ENCODE results near the gene CHMP1A.
"Not testable (repeated sequence)": the region's sequence is repeated elsewhere in the genome, so short reads cannot be mapped to it uniquely, and the experiment has no call there.

Gene CHMP1A

DNA sequence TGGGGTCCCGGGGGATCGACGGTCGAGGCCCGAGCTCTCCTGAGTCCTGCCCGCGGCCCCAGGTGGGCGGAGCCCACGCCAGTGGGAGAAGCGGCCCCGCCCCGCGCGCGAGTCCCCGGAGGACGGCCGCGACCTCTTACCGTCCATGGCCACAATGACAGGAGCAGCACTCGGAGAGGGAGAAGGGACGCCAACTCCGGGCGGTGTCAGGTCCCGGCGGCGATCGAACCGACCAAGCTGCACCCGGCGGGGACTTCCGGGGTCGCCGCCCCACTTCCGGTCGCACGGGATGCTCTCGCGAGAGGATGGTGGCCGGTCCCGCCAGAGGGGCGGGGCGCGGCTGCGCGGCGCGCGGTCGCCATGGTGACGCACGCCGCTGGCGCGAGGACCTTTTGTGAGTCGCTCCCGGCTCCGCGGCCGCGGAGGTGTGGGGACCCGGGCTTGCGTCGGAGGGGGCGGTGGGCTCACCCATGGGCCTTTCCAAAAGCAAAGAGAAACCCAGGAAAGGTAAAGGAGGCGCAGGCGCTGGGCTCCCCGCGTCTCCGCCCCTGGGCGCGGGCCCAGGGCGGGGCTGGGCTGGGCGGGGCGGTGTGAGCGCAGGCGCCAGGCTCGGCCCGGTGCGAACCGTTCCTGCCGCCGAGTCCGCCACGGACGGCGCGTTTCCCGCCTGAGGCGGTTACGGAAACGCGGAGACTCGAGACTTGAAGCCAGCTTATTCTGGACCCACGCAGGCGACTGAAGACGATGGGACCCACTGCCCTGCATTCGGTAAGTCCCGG lies at the start of gene CHMP1A, which contains the start of gene SPATA33:
CHMP1A (minus strand) TSS at position 267 of the 779 bp plus-strand sequence; CDS start at position 147, 120 bp downstream.
SPATA33 (plus strand) TSS at position 395 of the 779 bp plus-strand sequence; CDS start at position 471, 76 bp downstream.
- in situ Hi-C loops (cut with HindIII; ENCODE audit: low sequenced_read_pairs): no loop called here

DNA sequence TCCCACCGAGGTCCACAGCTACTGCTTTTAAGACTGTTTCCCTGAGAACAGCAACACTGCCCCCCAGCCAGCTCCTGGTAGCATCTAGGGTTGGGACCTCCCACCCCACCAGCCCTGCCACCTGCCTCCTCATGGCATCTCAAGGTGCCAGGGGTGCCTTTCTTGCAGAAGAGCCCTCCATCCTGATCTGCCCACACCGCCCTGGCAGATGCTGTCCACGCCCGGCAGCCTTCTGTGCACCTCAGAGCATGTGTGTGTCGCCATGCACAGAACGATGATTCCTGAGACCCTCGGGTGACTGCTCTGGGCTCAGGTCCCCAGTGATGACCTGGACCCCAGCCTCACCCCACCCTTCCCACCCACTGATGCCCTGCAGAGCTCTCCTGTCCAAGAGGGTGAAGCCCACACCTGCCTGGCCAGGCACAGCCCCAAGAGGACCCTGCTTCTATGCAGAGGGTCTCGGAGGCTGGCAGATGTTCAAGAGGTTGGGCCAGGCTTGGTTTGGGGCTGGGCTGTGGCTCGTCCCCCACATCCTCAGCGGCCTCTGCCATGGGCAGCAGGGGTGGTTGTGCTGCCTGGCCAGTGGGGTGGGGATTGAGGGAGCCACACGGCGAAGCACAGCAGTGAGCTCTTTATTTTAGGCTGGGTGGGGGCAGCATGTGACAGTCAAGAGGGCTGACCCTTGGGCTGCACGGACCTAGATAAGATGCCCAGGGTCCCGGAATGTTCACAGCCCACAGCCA lies 49.2 kb upstream of the CHMP1A start:
- in situ Hi-C loops (cut with HindIII; ENCODE audit: low sequenced_read_pairs): no loop called here

DNA sequence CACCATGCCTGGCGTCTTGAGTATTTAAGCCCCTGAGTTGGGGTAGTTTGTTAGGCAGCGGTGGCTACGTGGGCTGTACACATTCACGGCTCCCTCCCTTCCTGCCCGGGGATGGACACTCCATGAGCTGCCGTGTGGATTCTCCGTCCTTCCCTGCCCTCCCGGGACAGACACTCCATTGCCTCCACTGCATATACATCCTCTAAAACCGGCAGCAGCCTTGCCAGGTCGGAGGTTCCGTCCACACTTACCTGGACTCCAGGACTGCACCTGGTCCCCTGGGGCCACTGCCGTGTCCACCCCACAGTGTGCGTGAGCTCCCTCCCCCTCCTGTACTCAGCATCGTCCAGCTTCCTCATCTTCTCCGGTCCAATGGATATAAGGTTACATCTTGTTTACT lies 47.5 kb upstream of the CHMP1A start:
- in situ Hi-C loops (cut with HindIII; ENCODE audit: low sequenced_read_pairs): no loop called here

DNA sequence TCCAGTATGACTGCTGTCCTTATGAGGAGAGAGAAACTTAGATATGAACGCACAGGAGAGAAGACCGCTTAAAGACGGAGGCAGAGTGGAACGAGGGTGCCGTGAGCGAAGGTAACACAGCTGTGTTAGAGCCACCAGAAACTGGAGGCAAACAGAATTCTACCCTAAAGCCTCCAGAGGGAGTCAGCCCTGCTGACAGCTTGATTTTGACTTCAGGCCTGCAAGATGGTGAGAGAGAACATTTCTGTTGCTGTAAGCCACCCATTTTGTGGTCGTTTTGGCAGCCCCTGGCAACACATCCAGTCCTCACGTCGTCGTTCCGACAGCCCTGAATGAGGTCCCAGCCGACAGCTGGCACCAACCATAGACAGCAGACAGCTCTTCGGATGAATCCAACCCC lies 46.8 kb upstream of the CHMP1A start:
- in situ Hi-C loops (cut with HindIII; ENCODE audit: low sequenced_read_pairs): no loop called here

DNA sequence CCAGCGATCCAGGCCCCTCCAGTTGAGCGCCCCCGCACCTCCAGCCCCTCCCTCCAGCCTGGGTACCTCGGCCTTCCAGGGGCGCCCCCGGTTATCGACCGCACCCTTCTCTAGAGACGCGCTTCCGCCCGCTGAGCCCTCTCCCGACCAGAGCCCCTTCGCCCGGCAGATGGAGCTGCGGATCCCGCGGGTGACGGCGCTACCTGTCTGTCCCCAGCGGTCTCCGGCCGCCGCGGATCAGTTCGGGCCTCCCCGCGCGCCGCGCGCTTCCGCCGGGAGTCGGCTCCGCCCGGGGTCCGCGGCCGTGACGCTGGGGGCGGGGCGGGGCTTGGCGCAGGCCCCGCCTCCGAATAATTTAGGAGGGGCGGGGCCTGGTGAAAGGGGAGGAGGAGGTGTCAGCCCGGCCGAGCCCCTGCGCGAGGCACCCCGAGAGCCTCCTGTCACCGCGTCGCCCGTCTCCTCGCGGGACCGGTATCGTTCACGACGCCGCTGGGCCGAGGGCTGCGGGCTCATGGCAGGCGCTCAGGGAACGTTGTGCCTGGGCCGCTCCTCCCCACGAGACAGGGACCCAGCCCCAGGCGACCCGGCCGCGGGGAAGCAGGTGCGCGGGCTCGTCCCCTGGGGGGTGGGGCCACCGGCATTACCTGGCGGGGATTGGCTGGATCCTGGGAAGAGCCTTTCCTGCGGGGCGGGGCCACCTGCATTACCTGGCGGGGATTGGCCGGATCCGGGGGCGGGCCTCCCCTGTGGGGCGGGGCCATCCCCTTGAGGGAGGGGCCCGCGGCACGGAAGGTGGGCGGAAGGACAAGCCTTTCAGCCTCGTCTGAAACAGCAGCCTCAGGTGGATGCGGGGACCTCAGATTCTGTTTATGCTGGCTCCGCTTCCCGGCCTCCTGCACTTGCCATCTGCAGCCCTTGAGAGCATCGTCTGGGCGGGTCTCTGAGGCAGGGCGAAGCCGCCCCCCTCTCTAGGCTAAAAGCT lies 44.2 kb upstream of the CHMP1A start, which contains the start of gene SPATA2L:
SPATA2L (minus strand) TSS at position 281 of the 982 bp plus-strand sequence. CDS start 473 bp downstream, outside the sequence.
- in situ Hi-C loops (cut with HindIII; ENCODE audit: low sequenced_read_pairs): no loop called here

DNA sequence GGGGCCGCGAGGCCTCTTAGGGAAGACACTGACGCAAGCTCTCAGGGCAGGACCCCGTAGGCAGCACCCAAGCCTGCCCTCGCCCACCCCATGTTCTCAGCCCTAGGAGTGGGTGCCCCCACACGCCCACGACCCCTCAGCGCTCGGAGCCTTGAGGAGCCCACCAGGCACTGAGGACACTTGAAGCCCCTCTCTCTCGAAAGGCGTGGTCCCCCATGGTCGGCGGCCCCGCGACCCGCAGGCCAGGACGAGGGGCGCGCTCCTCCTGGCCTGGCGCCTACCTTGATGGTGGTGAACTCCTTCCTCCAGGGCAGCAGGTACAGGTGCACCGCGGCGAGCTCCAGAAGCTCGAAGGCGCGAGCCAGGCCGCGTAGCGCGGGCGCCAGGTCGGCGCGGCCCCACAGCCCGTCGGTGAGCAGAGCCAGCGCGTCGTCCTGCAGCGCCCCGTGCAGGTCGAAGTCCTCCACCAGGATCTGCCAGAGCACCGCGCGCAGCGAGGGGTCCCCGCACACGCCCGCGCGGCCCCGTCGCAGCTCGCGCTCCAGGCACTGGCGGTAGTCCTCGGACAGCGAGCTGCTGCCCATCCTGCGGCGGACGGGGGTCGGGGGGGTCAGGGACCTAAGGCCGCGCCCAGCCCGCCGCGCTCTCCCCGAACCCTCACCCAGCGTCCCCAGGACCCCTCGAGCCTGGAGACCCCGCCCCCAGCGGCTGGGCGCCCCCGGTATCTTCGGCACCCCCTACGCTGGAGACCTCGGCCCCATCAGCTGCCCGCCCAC lies 43.3 kb upstream of the CHMP1A start:
- in situ Hi-C loops (cut with HindIII; ENCODE audit: low sequenced_read_pairs): no loop called here

DNA sequence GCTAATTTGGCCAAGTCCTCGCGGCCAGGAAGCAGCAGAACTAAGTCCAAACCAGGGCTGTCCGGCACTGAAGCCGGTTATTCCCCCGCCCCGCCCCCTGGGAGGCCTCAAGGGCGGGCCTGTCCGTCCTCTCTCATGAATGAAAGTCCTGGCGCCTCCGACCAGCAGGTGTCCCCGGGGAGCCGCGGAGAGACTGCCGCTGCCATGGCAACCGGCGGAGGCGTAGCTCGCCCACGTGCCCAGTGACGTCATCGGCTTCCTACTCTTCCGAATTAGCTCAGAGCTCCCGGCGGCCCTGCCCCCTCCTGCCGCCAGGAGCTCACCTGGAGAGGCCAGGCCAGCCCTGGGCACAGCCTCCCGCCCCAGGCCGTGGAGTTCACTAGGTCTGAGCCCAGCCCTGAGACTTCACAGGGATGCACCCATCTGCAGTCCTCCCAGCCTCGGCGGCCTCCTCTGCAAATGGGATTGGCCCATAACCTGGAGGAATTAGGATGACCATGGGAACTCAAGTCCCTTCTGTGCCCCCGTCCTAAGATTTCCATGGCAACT lies 42.7 kb upstream of the CHMP1A start:
- in situ Hi-C loops (cut with HindIII; ENCODE audit: low sequenced_read_pairs): no loop called here

DNA sequence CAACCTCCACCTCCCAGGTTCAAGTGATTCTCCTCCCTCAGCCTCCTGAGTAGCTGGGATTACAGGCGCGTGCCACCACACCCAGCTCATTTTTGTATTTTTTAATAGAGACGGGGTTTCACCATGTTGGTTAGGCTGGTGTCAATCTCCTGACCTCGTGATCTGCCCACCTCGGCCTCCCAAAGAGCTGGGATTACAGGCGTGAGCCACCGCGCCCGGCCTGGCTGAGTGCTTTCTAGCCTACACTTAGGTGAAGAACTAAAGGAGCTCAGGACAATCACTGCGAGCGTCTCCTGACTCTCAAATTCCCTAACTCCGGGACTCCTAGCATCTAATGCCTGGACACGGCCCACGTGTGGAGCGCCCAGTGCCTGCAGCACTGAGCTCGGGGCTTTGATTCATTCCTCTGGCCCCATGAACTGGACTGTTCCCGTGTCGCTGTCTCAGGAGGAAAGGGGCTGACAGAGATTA lies 42.2 kb upstream of the CHMP1A start:
- in situ Hi-C loops (cut with HindIII; ENCODE audit: low sequenced_read_pairs): not testable (repeated sequence)

DNA sequence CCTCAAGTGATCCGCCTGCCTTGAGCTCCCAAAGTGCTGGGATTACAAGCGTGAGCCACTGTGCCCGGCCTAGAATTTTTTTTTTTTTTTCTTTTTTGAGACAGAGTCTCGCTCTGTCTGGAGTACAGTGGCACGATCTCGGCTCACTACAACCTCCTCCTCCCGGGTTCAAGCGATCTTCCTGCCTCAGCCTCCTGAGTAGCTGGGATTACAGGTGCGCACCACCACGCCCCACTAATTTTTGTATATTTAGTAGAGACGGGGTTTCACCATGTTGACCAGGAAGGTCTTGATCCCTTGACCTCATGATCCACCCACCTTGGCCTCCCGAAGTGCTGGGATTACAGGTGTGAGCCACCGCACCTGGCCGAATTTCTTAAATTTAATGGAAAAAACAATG lies 41.2 kb upstream of the CHMP1A start:
- in situ Hi-C loops (cut with HindIII; ENCODE audit: low sequenced_read_pairs): not testable (repeated sequence)

DNA sequence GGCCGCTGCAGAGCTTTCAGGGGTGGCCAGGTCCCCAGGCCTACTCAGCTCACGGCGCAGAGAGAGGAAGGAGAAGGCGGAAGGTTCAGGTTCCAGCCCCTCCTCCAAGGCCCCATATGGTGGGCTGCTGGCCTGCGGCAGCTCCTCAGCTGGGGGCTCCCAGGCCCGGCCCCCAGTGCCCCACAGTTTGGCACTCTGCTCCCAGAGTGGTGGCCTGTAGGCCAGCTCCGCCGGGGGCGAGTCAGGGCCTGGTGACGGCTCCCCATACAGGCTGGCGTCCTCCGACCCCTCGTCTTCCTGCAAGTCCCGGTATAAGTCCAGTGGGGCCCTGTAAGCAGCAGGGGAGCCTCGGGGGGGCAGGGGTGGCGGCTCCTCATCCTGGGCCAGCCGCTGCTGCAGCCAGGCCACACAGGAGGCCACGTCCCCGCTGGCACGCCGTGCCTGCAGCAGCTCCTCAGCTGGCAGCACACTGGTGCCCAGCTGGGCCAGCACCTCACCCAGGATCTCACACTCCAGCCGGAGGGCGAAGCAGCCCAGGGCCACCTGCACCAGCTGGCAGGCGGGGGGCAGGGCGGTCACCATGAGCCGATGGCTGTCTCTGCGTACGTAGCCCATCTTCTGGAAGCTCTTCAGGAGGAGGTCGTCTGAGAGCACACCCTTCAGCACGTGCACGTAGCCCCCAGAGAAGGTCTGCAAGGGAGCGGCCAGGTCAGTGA lies 40.3 kb upstream of the CHMP1A start:
- in situ Hi-C loops (cut with HindIII; ENCODE audit: low sequenced_read_pairs): no loop called here

DNA sequence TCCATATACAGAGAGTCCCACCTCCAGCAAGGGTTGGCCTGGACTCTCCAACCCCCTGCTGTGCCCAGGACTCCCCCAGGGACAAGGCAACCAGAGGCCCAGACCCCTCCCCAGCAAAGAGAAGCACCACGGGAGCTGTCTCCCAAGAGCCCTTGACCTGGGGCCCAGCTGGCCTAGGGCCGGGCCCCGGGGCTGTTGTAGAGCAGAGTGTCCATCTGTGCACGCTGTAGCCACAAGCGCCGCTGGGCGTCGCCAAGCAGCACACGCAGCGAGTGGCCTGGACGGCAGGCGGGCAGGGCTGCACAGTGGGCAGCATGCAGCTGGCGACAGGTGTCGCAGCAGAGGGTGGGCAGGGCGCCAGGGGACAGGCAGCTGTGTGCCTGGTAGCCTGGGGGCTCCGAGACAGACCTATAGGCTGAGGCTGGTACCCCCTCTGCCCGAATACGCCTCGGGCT lies 39.7 kb upstream of the CHMP1A start:
- in situ Hi-C loops (cut with HindIII; ENCODE audit: low sequenced_read_pairs): no loop called here

DNA sequence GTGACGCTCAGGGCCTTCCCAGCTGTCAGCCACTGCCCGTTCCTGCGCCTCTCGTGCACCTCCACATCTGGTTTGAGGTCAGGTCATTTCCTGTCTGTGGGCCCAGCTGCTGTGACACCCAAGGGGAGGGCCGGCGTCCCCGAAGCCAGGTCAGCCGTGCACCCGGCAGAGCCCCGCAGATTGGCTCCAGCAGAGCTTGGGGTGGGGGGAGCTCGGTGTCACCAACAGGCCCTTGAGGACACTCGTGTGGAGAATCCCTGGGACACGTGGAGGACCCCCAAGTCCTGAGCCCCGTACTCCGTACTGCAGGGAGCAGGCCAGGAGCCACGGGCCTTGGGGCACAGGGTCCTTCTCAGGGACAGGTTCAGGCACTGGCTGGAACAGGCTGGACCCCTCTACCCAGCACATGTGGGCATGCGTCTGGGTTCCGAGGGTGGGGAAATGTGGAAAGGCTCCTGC lies 39.2 kb upstream of the CHMP1A start:
- in situ Hi-C loops (cut with HindIII; ENCODE audit: low sequenced_read_pairs): no loop called here

DNA sequence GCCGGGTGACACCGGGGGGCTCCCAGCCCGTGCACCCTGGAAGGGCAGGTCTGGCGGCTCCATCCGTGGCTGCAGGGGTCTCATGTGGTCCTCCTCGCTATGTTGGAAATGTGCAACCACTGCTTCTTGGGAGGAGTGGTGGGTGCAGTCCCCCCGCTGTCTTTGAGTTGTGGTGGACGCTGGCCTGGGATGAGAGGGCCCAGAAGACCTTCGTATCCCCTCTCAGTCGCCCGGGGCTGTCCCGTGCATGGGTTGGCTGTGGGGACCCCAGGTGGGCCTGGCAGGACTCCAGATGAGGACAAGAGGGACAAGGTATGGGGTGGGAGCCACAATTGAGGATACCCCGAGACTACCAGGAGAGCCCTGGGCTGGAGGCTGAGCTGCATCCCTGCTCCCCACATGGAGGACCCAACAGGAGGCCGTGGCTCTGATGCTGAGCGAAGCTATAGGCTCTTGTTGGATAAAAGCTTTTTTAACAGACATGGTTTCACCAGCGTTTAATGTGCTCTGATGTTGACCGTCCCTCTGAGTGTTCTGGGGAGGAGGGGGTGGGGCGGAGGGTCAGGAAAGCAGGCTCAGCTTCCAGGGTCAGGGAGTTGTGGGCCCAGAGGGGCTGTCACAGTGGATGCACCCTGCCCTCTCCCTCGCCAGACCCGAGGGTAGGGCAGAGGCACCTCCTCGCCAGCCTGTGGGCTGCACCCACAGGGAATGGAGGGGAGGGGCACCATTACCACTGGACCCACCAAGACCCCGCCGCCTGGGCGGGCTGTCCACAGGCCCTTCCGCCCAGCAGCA lies 38.6 kb upstream of the CHMP1A start:
- in situ Hi-C loops (cut with HindIII; ENCODE audit: low sequenced_read_pairs): no loop called here

DNA sequence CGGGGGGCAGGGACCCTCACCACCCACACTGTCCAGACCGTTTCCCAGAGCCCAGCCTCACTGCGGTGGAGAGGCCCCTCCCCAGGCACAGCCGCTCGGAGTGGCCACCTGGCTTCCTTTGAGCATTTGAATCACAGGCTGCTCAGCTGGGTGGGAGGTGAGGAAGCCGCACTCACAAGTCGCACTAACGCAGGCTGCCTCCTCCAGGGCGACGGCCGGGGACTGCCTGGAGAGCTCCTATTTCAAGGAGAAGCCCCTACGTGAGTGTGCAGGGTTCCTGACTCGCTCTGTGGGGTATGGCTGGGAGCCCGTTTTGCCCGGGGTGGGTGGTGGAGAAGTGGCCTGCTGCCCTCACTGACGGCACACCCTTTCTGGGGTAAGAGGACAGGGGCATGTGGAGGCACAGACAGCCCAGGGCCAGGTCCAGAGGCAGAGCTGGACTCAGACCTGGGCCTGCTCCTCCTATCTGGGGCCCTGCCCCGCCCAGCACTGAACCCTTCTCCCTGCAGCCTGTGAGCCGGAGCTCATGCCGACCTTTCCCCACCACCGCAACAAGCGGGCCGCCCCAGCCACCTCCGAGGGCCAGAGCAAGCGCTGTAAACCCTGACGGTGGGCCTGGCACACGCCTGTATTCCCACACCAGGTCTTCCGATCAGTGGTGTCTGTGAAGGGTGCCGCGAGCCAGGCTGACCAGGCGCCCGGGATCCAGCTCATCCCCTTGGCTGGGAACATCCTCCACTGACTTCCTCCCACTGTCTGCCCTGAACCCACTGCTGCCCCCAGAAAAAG lies 37.8 kb upstream of the CHMP1A start:
- in situ Hi-C loops (cut with HindIII; ENCODE audit: low sequenced_read_pairs): no loop called here

DNA sequence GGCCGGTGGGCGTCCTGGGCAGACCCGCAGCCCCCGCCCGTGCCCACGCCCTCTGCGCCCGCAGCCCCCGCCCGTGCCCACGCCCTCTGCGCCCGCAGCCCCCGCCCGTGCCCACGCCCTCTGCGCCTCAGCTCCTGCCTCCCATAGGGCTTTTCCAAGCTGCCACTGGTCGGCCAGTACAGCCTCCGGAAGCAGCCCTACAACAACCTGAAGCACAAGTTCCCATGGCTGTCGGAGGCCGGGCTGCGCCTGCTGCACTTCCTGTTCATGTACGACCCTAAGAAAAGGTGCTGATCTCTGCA lies 37.2 kb upstream of the CHMP1A start:
- in situ Hi-C loops (cut with HindIII; ENCODE audit: low sequenced_read_pairs): not testable (repeated sequence)

DNA sequence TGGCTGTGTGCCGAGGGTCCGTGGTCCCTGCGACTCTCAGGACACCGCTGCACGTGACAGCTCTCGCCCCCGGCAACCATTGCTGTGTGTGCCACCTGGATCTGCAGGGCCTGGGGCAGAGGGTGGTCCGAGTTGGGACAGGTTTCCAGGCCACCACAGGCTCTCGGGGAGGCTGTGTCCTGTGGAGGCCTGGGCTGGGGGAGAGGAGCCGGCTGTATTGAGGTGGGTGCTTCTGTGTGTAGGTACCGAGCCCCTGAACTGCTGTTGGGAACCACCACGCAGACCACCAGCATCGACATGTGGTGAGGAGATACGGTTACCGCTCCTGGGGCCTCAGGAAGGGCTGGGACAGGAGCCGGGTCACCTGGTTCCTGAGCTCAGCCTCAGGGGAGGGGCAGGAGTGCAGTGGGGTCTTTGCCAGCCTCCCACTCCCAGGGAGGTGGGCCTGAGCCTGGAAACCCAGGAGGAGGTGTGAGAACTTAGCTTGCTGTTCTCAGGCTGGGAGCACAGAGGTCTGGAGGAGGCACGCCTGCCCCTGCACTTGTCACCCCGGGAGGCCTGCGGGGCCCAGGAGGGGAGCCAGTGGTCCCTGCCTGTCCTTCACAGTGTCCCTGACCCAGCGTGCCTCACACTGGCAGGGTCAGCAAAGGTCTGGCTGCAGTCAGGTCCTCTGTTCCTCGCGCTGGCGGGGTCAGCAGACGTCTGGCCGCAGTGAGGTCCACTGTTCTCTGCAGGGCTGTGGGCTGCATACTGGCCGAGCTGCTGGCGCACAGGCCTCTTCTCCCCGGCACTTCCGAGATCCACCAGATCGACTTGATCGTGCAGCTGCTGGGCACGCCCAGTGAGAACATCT lies 36.6 kb upstream of the CHMP1A start:
- in situ Hi-C loops (cut with HindIII; ENCODE audit: low sequenced_read_pairs): no loop called here
